Calu3 (cell line): ENCODE results near the gene NDST1. TPM values are rescaled to one million over a fixed set of nuclear protein-coding genes. Genes with fewer than 3 reads are reported as not detected.

ENCODE experiments used
- BruUV-seq: library from RNA; stranded (reverse); fragments of 400-500 nt; replicated peaks from 2 replicates; lab custom pipeline; 2021; lab: Mats Ljungman, UMichigan
- CTCF ChIA-PET: fragments of 300-600 bp; sonication (Branson Sonifier 250); formaldehyde crosslinking; loops from one replicate; lab custom pipeline; 2022; ENCODE audit warnings: antibody characterized with exemption; lab: Charles Lee
- DNase-seq: peaks from one replicate; pipeline ENCODE4 v3.0.0; 2022
- H3K27ac Mint-ChIP-seq: one replicate; pipeline ENCODE4 v1.8.0; 2022; ENCODE audit warnings: mixed read lengths; ENCODE audit not compliant: unreplicated experiment
- H3K27me3 Mint-ChIP-seq: one replicate; pipeline ENCODE4 v1.8.0; 2022; ENCODE audit warnings: mixed read lengths; ENCODE audit not compliant: unreplicated experiment
- H3K36me3 Mint-ChIP-seq: one replicate; pipeline ENCODE4 v1.8.0; 2022; ENCODE audit warnings: mild to moderate bottlenecking, moderate library complexity, mixed read lengths; ENCODE audit not compliant: insufficient read depth, unreplicated experiment
- H3K4me1 Mint-ChIP-seq: one replicate; pipeline ENCODE4 v1.8.0; 2022; ENCODE audit warnings: mild to moderate bottlenecking, low read depth, mixed read lengths; ENCODE audit not compliant: unreplicated experiment
- H3K4me3 Mint-ChIP-seq: one replicate; pipeline ENCODE4 v1.8.0; 2022; ENCODE audit warnings: mild to moderate bottlenecking, low read depth, moderate library complexity, mixed read lengths; ENCODE audit not compliant: unreplicated experiment
- H3K9me3 Mint-ChIP-seq: one replicate; pipeline ENCODE4 v1.8.0; 2022; ENCODE audit warnings: low read depth, mixed read lengths; ENCODE audit not compliant: unreplicated experiment
- CTCF ChIP-seq: fragments of 200-600 bp; IDR thresholded peaks from one replicate; pipeline ENCODE4 v1.8.0; 2022; ENCODE audit warnings: antibody characterized with exemption; ENCODE audit not compliant: unreplicated experiment
- intact Hi-C: fragments of 100-400 bp; cut with micrococcal nuclease; formaldehyde crosslinking; loops from one replicate; pipeline ENCODE4 v1.10.0; 2022; ENCODE audit not compliant: unreplicated experiment
- total RNA-seq: library from RNA; stranded (reverse); gene quantifications from 2 replicates; pipeline ENCODE4 v1.2.3, GENCODE V29; 2022

The NDST1 gene
- total RNA-seq, 1 experiment from 2014 or later = 72.6 TPM

GRCh38 chr5:150604894-150605440, 97.0 kb downstream of the NDST1 start:
- H3K27me3 Mint-ChIP-seq = peaks cover 15% of the 10 kb centered on the region
- H3K9me3 Mint-ChIP-seq = no peaks in the 10 kb centered on the region
- peaks cover 12% of the 10 kb centered on the region for H3K4me1 Mint-ChIP-seq
- CTCF ChIA-PET = no interaction called here
- no TSS peak for BruUV-seq
- no peak for TF ChIP-seq CTCF
- H3K27ac Mint-ChIP-seq = no peak overlapping the region
- H3K4me3 Mint-ChIP-seq = no peak overlapping the region
- intact Hi-C loops = no loop called here
- H3K36me3 Mint-ChIP-seq = peaks cover 4% of the 10 kb centered on the region
- DNase-seq = no peak

GRCh38 chr5:150605546-150605945, 97.6 kb downstream of the NDST1 start:
- peaks cover 8% of the 10 kb centered on the region for H3K4me1 Mint-ChIP-seq
- H3K36me3 Mint-ChIP-seq = no peaks in the 10 kb centered on the region
- no peak for TF ChIP-seq CTCF
- DNase-seq = no peak
- H3K4me3 Mint-ChIP-seq = no peak overlapping the region
- BruUV-seq = no TSS peak
- H3K27ac Mint-ChIP-seq = no peak overlapping the region
- intact Hi-C loops = no loop called here
- H3K27me3 Mint-ChIP-seq = peaks cover 15% of the 10 kb centered on the region
- CTCF ChIA-PET = no interaction called here
- H3K9me3 Mint-ChIP-seq = no peaks in the 10 kb centered on the region

- no peak overlapping the region for H3K27ac Mint-ChIP-seq
- no peak overlapping the region for H3K4me3 Mint-ChIP-seq
- intact Hi-C loops = no loop called here
- no peak for DNase-seq
- peaks cover 8% of the 10 kb centered on the region for H3K4me1 Mint-ChIP-seq
- no peak for TF ChIP-seq CTCF
- no peaks in the 10 kb centered on the region for H3K9me3 Mint-ChIP-seq
- CTCF ChIA-PET = no interaction called here
- BruUV-seq = no TSS peak
- H3K27me3 Mint-ChIP-seq = peaks cover 15% of the 10 kb centered on the region
- H3K36me3 Mint-ChIP-seq = no peaks in the 10 kb centered on the region
Measured at GRCh38 chr5:150606476-150606875, 98.5 kb downstream of the NDST1 start.

- Mint-ChIP-seq H3K9me3 (no peaks in the 10 kb centered on the region), H3K27me3 (peaks cover 15% of the 10 kb centered on the region), H3K4me3 (no peak overlapping the region), H3K27ac (no peak overlapping the region), H3K36me3 (no peaks in the 10 kb centered on the region), H3K4me1 (peaks cover 11% of the 10 kb centered on the region)
- BruUV-seq = no TSS peak
- CTCF ChIA-PET = no interaction called here
- intact Hi-C loops = no loop called here
- no peak for DNase-seq
- TF ChIP-seq CTCF = no peak
Measured at GRCh38 chr5:150607105-150607504, 99.2 kb downstream of the NDST1 start.

Other genes starting within 250 kb of the NDST1 start
- gene CAMK2A, start 218.4 kb upstream of the NDST1 start, total RNA-seq = not detected in 2 replicates
- 0.71 and 0.93 TPM in 2 replicates for gene ARSI, start 205.2 kb upstream of the NDST1 start, total RNA-seq
- gene TCOF1, start 150.4 kb upstream of the NDST1 start, total RNA-seq = 96.1 and 106 TPM in 2 replicates
- 773 and 1,091 TPM in 2 replicates for gene CD74, start 95.2 kb upstream of the NDST1 start, total RNA-seq
- 2,194 and 2,330 TPM in 2 replicates for gene RPS14, start 58.4 kb upstream of the NDST1 start, total RNA-seq
- 0.92 and 2.5 TPM in 2 replicates for gene SYNPO, start 132.5 kb downstream of the NDST1 start, total RNA-seq
- gene MYOZ3, start 153.1 kb downstream of the NDST1 start, total RNA-seq = not detected in 2 replicates
- 53.4 and 60.8 TPM in 2 replicates for gene RBM22, start 192.9 kb downstream of the NDST1 start, total RNA-seq